SK-N-SH treated with all-trans-retinoic acid at 6 μM for 48 hours (cell line): ENCODE measurements around the gene PPP1R27.

Experiments
- BACH2 ChIP-seq: fragments of 250-450 bp; sonication (Bioruptor Pico); IDR thresholded peaks from 2 replicates; pipeline ENCODE4 v1.9.0; 2021; ENCODE audit warnings: mild to moderate bottlenecking, borderline replicate concordance
- OSR1 ChIP-seq: fragments of 250-450 bp; sonication (Bioruptor Pico); IDR thresholded peaks from 2 replicates; pipeline ENCODE4 v1.8.0; 2022; ENCODE audit warnings: moderate library complexity, mild to moderate bottlenecking, inconsistent platforms
- PATZ1 ChIP-seq: fragments of 250-450 bp; sonication (Bioruptor Pico); IDR thresholded peaks from 2 replicates; pipeline ENCODE4 v1.8.0; 2020; ENCODE audit warnings: mild to moderate bottlenecking, moderate library complexity, borderline replicate concordance
- RARB ChIP-seq: fragments of 250-450 bp; sonication (Bioruptor Pico); IDR thresholded peaks from 2 replicates; pipeline ENCODE4 v1.8.0; 2021; ENCODE audit warnings: mild to moderate bottlenecking, moderate library complexity
- SNAI2 ChIP-seq: fragments of 250-450 bp; sonication (Bioruptor Pico); IDR thresholded peaks from 2 replicates; pipeline ENCODE4 v1.5.0; 2020; ENCODE audit warnings: mild to moderate bottlenecking, moderate library complexity
- TOX ChIP-seq: fragments of 250-450 bp; sonication (Bioruptor Pico); IDR thresholded peaks from 2 replicates; pipeline ENCODE4 v1.8.0; 2021; ENCODE audit warnings: mild to moderate bottlenecking, moderate library complexity, borderline replicate concordance
- ZFP3 ChIP-seq: fragments of 250-450 bp; sonication (Bioruptor Pico); IDR thresholded peaks from 2 replicates; pipeline ENCODE4 v1.5.0; 2020; ENCODE audit warnings: mild to moderate bottlenecking, moderate library complexity
- ZFP30 ChIP-seq: fragments of 450-650 bp; formaldehyde crosslinking; IDR thresholded peaks from 2 replicates; pipeline ENCODE4 v1.5.0; 2022; ENCODE audit warnings: mild to moderate bottlenecking, moderate library complexity
- ZNF8 ChIP-seq: fragments of 450-650 bp; formaldehyde crosslinking; IDR thresholded peaks from 2 replicates; pipeline ENCODE4 v1.5.0; 2020; ENCODE audit warnings: mild to moderate bottlenecking, moderate library complexity
- TF ChIP-seq, protein P1 (sequence below): fragments of 250-450 bp; sonication (Bioruptor Pico); IDR thresholded peaks from 2 replicates; pipeline ENCODE4 v1.5.1; 2020; ENCODE audit warnings: low read depth, mild to moderate bottlenecking, moderate library complexity
- TF ChIP-seq, protein P2 (sequence below): fragments of 250-450 bp; sonication (Bioruptor Pico); IDR thresholded peaks from 2 replicates; pipeline ENCODE4 v1.8.0; 2021; ENCODE audit warnings: low read depth, mild to moderate bottlenecking, moderate library complexity, borderline replicate concordance

- TF ChIP-seq ZFP30 (CRISPR knock-in tag): no peak
- no peak for TF ChIP-seq PATZ1 (CRISPR knock-in tag)
- TF ChIP-seq, protein P1, sequence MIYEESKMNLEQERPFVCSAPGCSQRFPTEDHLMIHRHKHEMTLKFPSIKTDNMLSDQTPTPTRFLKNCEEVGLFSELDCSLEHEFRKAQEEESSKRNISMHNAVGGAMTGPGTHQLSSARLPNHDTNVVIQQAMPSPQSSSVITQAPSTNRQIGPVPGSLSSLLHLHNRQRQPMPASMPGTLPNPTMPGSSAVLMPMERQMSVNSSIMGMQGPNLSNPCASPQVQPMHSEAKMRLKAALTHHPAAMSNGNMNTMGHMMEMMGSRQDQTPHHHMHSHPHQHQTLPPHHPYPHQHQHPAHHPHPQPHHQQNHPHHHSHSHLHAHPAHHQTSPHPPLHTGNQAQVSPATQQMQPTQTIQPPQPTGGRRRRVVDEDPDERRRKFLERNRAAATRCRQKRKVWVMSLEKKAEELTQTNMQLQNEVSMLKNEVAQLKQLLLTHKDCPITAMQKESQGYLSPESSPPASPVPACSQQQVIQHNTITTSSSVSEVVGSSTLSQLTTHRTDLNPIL (CRISPR knock-in tag): no peak
- no peak for TF ChIP-seq ZFP3 (CRISPR knock-in tag)
- TF ChIP-seq BACH2: no peak
- no peak for TF ChIP-seq SNAI2 (CRISPR knock-in tag)
- no peak for TF ChIP-seq RARB
- TF ChIP-seq, protein P2, sequence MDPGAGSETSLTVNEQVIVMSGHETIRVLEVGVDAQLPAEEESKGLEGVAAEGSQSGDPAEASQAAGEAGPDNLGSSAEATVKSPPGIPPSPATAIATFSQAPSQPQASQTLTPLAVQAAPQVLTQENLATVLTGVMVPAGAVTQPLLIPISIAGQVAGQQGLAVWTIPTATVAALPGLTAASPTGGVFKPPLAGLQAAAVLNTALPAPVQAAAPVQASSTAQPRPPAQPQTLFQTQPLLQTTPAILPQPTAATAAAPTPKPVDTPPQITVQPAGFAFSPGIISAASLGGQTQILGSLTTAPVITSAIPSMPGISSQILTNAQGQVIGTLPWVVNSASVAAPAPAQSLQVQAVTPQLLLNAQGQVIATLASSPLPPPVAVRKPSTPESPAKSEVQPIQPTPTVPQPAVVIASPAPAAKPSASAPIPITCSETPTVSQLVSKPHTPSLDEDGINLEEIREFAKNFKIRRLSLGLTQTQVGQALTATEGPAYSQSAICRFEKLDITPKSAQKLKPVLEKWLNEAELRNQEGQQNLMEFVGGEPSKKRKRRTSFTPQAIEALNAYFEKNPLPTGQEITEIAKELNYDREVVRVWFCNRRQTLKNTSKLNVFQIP (CRISPR knock-in tag): no peak
- no peak for TF ChIP-seq ZNF8 (CRISPR knock-in tag)
- TF ChIP-seq TOX (CRISPR knock-in tag): no peak
- TF ChIP-seq OSR1 (CRISPR knock-in tag): no peak
Observed at GRCh38 chr17:81802048-81802758, 32.6 kb downstream of the PPP1R27 start.
